ENCODE results near the gene UCK2. TPM values are rescaled to one million over a fixed set of nuclear protein-coding genes. Genes with fewer than 3 reads are reported as not detected.

Gene UCK2
- total and polyA plus RNA-seq, 10 of the 15 experiments (the other 5 are each of a cell fraction or from before 2014, with no cell fraction given): 55.3 to 106 (median 84.9) TPM

DNA sequence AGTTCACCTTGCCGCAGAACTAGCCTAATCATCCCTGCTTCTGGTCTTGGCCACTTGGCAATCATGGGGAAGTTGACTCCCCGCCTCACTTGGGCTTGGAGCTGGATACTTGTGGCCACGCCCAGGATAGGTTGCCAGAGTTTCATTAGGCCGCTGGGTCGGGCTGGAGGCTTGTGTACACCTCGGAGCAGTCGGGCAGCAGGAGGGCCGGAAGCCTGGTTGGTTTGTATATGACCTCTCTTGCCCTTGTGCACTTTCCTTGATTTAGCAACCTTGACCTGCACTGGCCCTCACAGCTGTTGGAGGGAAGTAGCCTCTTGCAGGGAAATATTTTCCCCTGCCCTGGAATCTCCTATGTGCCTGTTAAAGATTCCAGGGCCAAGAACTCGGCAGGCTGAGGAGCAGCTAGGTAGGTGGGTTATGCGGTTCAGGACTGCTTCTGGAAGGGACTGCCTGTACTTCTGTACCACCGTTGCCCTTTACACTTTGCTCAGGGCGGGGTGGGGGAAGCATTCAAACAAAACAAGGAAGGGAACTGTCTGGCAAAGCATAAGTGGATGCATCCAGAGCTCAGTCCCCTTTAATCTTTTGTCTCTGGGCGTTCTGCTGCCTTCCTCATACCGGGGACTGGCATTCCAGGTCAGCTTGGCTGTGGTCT is 83.5 kb downstream of the UCK2 start:
- ChIA-PET SMC1A (ENCODE audit: uncharacterized antibody, unreplicated experiment) (interaction anchor here (3.4 to 6.8 kb wide), 3 partner anchors 28 to 311 kb away, joined by 11 to 65 read pairs (median 23); no protein-coding TSS in a partner anchor), CTCF (interaction anchor here (1.1 to 7.0 kb wide), 2 partner anchors 194 to 310 kb away, joined by 3 to 98 read pairs; no protein-coding TSS in a partner anchor), POLR2A (no interaction called here), RAD21 (ENCODE audit: unreplicated experiment) (no interaction called here)
- DNase-seq (ENCODE audit: low read depth, low spot score): no peak
- no peak overlapping the region for H3K27ac ChIP-seq (ENCODE audit: control insufficient read depth, insufficient read depth)
- 94% methylated on average over 14 of the region's 14 CpGs for WGBS (ENCODE audit: insufficient coverage, insufficient replicate concordance, low lambda C conversion rate, missing lambda C conversion rate)
- FAIRE-seq: no peak
- no peak overlapping the region for H2AFZ ChIP-seq (ENCODE audit: control insufficient read depth, low read depth, low read length)
- no TSS peak for BruUV-seq (replicated peaks)
- H3K9me3 ChIP-seq (replicated peaks; ENCODE audit: control insufficient read depth, insufficient read depth, low read length): no peaks in the 10 kb centered on the region
- no peaks in the 10 kb centered on the region for H4K20me1 ChIP-seq (ENCODE audit: control insufficient read depth, insufficient read depth)
- H3K79me2 ChIP-seq (ENCODE audit: control insufficient read depth, insufficient read depth, low read length): no peaks in the 10 kb centered on the region
- no peak overlapping the region for H3K9ac ChIP-seq (ENCODE audit: control insufficient read depth, insufficient read depth, low read length)
- TF ChIP-seq SMAD5 (IDR thresholded peaks at IDR 0.05; ENCODE audit: low read depth): no peak
- TF ChIP-seq, protein P1, sequence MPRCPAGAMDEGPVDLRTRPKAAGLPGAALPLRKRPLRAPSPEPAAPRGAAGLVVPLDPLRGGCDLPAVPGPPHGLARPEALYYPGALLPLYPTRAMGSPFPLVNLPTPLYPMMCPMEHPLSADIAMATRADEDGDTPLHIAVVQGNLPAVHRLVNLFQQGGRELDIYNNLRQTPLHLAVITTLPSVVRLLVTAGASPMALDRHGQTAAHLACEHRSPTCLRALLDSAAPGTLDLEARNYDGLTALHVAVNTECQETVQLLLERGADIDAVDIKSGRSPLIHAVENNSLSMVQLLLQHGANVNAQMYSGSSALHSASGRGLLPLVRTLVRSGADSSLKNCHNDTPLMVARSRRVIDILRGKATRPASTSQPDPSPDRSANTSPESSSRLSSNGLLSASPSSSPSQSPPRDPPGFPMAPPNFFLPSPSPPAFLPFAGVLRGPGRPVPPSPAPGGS (IDR thresholded peaks at IDR 0.05; ENCODE audit: borderline replicate concordance, insufficient read depth, low read depth, low read length, poor library complexity, severe bottlenecking): no peak
- no peak for TF ChIP-seq HDGF (IDR thresholded peaks at IDR 0.05)
- TF ChIP-seq, protein P2, sequence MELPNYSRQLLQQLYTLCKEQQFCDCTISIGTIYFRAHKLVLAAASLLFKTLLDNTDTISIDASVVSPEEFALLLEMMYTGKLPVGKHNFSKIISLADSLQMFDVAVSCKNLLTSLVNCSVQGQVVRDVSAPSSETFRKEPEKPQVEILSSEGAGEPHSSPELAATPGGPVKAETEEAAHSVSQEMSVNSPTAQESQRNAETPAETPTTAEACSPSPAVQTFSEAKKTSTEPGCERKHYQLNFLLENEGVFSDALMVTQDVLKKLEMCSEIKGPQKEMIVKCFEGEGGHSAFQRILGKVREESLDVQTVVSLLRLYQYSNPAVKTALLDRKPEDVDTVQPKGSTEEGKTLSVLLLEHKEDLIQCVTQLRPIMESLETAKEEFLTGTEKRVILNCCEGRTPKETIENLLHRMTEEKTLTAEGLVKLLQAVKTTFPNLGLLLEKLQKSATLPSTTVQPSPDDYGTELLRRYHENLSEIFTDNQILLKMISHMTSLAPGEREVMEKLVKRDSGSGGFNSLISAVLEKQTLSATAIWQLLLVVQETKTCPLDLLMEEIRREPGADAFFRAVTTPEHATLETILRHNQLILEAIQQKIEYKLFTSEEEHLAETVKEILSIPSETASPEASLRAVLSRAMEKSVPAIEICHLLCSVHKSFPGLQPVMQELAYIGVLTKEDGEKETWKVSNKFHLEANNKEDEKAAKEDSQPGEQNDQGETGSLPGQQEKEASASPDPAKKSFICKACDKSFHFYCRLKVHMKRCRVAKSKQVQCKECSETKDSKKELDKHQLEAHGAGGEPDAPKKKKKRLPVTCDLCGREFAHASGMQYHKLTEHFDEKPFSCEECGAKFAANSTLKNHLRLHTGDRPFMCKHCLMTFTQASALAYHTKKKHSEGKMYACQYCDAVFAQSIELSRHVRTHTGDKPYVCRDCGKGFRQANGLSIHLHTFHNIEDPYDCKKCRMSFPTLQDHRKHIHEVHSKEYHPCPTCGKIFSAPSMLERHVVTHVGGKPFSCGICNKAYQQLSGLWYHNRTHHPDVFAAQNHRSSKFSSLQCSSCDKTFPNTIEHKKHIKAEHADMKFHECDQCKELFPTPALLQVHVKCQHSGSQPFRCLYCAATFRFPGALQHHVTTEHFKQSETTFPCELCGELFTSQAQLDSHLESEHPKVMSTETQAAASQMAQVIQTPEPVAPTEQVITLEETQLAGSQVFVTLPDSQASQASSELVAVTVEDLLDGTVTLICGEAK (IDR thresholded peaks at IDR 0.05; ENCODE audit: borderline replicate concordance): no peak
- TF ChIP-seq SREBF1 (IDR thresholded peaks at IDR 0.05; ENCODE audit: low read length): no peak
- no peak for TF ChIP-seq RFX5 (IDR thresholded peaks at IDR 0.05; ENCODE audit: low read depth, low read length)
- TF ChIP-seq, protein P3, sequence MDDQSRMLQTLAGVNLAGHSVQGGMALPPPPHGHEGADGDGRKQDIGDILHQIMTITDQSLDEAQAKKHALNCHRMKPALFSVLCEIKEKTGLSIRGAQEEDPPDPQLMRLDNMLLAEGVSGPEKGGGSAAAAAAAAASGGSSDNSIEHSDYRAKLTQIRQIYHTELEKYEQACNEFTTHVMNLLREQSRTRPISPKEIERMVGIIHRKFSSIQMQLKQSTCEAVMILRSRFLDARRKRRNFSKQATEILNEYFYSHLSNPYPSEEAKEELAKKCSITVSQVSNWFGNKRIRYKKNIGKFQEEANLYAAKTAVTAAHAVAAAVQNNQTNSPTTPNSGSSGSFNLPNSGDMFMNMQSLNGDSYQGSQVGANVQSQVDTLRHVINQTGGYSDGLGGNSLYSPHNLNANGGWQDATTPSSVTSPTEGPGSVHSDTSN (IDR thresholded peaks at IDR 0.05; ENCODE audit: insufficient replicate concordance, low read depth, low read length): no peak
- TF ChIP-seq, protein P4, sequence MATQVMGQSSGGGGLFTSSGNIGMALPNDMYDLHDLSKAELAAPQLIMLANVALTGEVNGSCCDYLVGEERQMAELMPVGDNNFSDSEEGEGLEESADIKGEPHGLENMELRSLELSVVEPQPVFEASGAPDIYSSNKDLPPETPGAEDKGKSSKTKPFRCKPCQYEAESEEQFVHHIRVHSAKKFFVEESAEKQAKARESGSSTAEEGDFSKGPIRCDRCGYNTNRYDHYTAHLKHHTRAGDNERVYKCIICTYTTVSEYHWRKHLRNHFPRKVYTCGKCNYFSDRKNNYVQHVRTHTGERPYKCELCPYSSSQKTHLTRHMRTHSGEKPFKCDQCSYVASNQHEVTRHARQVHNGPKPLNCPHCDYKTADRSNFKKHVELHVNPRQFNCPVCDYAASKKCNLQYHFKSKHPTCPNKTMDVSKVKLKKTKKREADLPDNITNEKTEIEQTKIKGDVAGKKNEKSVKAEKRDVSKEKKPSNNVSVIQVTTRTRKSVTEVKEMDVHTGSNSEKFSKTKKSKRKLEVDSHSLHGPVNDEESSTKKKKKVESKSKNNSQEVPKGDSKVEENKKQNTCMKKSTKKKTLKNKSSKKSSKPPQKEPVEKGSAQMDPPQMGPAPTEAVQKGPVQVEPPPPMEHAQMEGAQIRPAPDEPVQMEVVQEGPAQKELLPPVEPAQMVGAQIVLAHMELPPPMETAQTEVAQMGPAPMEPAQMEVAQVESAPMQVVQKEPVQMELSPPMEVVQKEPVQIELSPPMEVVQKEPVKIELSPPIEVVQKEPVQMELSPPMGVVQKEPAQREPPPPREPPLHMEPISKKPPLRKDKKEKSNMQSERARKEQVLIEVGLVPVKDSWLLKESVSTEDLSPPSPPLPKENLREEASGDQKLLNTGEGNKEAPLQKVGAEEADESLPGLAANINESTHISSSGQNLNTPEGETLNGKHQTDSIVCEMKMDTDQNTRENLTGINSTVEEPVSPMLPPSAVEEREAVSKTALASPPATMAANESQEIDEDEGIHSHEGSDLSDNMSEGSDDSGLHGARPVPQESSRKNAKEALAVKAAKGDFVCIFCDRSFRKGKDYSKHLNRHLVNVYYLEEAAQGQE (IDR thresholded peaks at IDR 0.05; ENCODE audit: low read depth, low read length): no peak
- no peak for TF ChIP-seq YBX1 (IDR thresholded peaks at IDR 0.05)
- no peak for TF ChIP-seq LARP7 (IDR thresholded peaks at IDR 0.05)
- TF ChIP-seq, protein P5, sequence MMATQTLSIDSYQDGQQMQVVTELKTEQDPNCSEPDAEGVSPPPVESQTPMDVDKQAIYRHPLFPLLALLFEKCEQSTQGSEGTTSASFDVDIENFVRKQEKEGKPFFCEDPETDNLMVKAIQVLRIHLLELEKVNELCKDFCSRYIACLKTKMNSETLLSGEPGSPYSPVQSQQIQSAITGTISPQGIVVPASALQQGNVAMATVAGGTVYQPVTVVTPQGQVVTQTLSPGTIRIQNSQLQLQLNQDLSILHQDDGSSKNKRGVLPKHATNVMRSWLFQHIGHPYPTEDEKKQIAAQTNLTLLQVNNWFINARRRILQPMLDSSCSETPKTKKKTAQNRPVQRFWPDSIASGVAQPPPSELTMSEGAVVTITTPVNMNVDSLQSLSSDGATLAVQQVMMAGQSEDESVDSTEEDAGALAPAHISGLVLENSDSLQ (IDR thresholded peaks at IDR 0.05): no peak
- H3K36me3 ChIP-seq (ENCODE audit: control insufficient read depth in 2 of 2, insufficient read depth in 2 of 2, low read length in 1 of 2): peaks cover 8 to 19% of the 10 kb centered on the region in 2 experiments; a peak in 3 of 4 replicates
- intact Hi-C loops (cut with micrococcal nuclease; ENCODE audit: unreplicated experiment): loop anchor here (5.0 kb wide), 2 partner anchors 504 to 519 kb away; no protein-coding TSS in a partner anchor
- no peak overlapping the region for H3K4me3 ChIP-seq
- H3K4me1 ChIP-seq (ENCODE audit: control insufficient read depth, insufficient read depth, low read length): no peaks in the 10 kb centered on the region
- no peak overlapping the region for H3K4me2 ChIP-seq (ENCODE audit: control insufficient read depth, insufficient read depth)
- in situ Hi-C loops (cut with MboI): loop anchor here (5.0 kb wide), 1 partner anchor 194 kb away; no protein-coding TSS in a partner anchor
- ATAC-seq: no peak
- H3K27me3 ChIP-seq (replicated peaks in 1 of 2; ENCODE audit: control insufficient read depth in 2 of 2, insufficient read depth in 2 of 2, low read length in 1 of 2): no peaks in the 10 kb centered on the region
